Measurements from ENCODE around the gene PYGO1.

Gene PYGO1

GRCh38 chr15:55552926-55553325 lies 35.2 kb downstream of the PYGO1 start:
- no peak overlapping the region for H3K27ac ChIP-seq (replicated peaks)
- no peak for DNase-seq (ENCODE audit: low read depth in 1 of 2, low spot score in 1 of 2)
- TF ChIP-seq GABPA (IDR thresholded peaks at IDR 0.05; ENCODE audit: low read depth) (no peak), REST (IDR thresholded peaks at IDR 0.05; ENCODE audit: insufficient replicate concordance, low read depth) (no peak), CTCF (IDR thresholded peaks at IDR 0.05; ENCODE audit: insufficient read depth, low read length) (no peak), SPI1 (IDR thresholded peaks at IDR 0.05; ENCODE audit: borderline replicate concordance, low read depth) (no peak), POLR2AphosphoS5 (IDR thresholded peaks at IDR 0.05; ENCODE audit: low read depth) (no peak)
- H3K4me3 ChIP-seq (replicated peaks; ENCODE audit: insufficient read depth, low read length) = no peak overlapping the region
- H3K27me3 ChIP-seq (ENCODE audit: insufficient read depth, poor library complexity, severe bottlenecking) = no peaks in the 10 kb centered on the region

- TF ChIP-seq CTCF (IDR thresholded peaks at IDR 0.05; ENCODE audit: insufficient read depth, low read length) = no peak
- no peak for TF ChIP-seq POLR2AphosphoS5 (IDR thresholded peaks at IDR 0.05; ENCODE audit: low read depth)
- TF ChIP-seq SPI1 (IDR thresholded peaks at IDR 0.05; ENCODE audit: borderline replicate concordance, low read depth) = no peak
- no peak for TF ChIP-seq GABPA (IDR thresholded peaks at IDR 0.05; ENCODE audit: low read depth)
- TF ChIP-seq REST (IDR thresholded peaks at IDR 0.05; ENCODE audit: insufficient replicate concordance, low read depth) = no peak
- Histone ChIP-seq H3K27ac (replicated peaks) (no peak overlapping the region), H3K27me3 (ENCODE audit: insufficient read depth, poor library complexity, severe bottlenecking) (no peaks in the 10 kb centered on the region), H3K4me3 (replicated peaks; ENCODE audit: insufficient read depth, low read length) (no peak overlapping the region)
- DNase-seq (ENCODE audit: low read depth in 1 of 2, low spot score in 1 of 2) = no peak
Observed at GRCh38 chr15:55552451-55552850, 35.7 kb downstream of the PYGO1 start.

- DNase-seq (ENCODE audit: low read depth in 1 of 2, low spot score in 1 of 2) = no peak
- H3K27me3 ChIP-seq (ENCODE audit: insufficient read depth, poor library complexity, severe bottlenecking) = peaks cover 7% of the 10 kb centered on the region
- no peak overlapping the region for H3K27ac ChIP-seq (replicated peaks)
- no peak for TF ChIP-seq GABPA (IDR thresholded peaks at IDR 0.05; ENCODE audit: low read depth)
- no peak for TF ChIP-seq POLR2AphosphoS5 (IDR thresholded peaks at IDR 0.05; ENCODE audit: low read depth)
- no peak for TF ChIP-seq CTCF (IDR thresholded peaks at IDR 0.05; ENCODE audit: insufficient read depth, low read length)
- TF ChIP-seq REST (IDR thresholded peaks at IDR 0.05; ENCODE audit: insufficient replicate concordance, low read depth) = no peak
- no peak for TF ChIP-seq SPI1 (IDR thresholded peaks at IDR 0.05; ENCODE audit: borderline replicate concordance, low read depth)
- H3K4me3 ChIP-seq (replicated peaks; ENCODE audit: insufficient read depth, low read length) = no peak overlapping the region
Observed at GRCh38 chr15:55549305-55549704, 38.8 kb downstream of the PYGO1 start.
